ENCODE results near the gene BACE2.

The BACE2 gene

GRCh38 chr21:41210426-41211059 lies 42.6 kb downstream of the BACE2 start:
- H3K27me3 ChIP-seq (ENCODE audit: insufficient read depth, poor library complexity, severe bottlenecking): no peaks in the 10 kb centered on the region
- H3K27ac ChIP-seq (replicated peaks): no peak overlapping the region
- no peak for TF ChIP-seq GABPA (IDR thresholded peaks at IDR 0.05; ENCODE audit: low read depth)
- TF ChIP-seq, protein P1, sequence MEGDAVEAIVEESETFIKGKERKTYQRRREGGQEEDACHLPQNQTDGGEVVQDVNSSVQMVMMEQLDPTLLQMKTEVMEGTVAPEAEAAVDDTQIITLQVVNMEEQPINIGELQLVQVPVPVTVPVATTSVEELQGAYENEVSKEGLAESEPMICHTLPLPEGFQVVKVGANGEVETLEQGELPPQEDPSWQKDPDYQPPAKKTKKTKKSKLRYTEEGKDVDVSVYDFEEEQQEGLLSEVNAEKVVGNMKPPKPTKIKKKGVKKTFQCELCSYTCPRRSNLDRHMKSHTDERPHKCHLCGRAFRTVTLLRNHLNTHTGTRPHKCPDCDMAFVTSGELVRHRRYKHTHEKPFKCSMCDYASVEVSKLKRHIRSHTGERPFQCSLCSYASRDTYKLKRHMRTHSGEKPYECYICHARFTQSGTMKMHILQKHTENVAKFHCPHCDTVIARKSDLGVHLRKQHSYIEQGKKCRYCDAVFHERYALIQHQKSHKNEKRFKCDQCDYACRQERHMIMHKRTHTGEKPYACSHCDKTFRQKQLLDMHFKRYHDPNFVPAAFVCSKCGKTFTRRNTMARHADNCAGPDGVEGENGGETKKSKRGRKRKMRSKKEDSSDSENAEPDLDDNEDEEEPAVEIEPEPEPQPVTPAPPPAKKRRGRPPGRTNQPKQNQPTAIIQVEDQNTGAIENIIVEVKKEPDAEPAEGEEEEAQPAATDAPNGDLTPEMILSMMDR (IDR thresholded peaks at IDR 0.05; ENCODE audit: insufficient read depth, low read length): no peak
- no peak for TF ChIP-seq SPI1 (IDR thresholded peaks at IDR 0.05; ENCODE audit: borderline replicate concordance, low read depth)
- no peak for TF ChIP-seq REST (IDR thresholded peaks at IDR 0.05; ENCODE audit: insufficient replicate concordance, low read depth)
- no peak for TF ChIP-seq POLR2AphosphoS5 (IDR thresholded peaks at IDR 0.05; ENCODE audit: low read depth)
- H3K4me3 ChIP-seq (replicated peaks; ENCODE audit: insufficient read depth, low read length): no peak overlapping the region
- no peak for DNase-seq (ENCODE audit: low read depth in 1 of 2, low spot score in 1 of 2)

DNA sequence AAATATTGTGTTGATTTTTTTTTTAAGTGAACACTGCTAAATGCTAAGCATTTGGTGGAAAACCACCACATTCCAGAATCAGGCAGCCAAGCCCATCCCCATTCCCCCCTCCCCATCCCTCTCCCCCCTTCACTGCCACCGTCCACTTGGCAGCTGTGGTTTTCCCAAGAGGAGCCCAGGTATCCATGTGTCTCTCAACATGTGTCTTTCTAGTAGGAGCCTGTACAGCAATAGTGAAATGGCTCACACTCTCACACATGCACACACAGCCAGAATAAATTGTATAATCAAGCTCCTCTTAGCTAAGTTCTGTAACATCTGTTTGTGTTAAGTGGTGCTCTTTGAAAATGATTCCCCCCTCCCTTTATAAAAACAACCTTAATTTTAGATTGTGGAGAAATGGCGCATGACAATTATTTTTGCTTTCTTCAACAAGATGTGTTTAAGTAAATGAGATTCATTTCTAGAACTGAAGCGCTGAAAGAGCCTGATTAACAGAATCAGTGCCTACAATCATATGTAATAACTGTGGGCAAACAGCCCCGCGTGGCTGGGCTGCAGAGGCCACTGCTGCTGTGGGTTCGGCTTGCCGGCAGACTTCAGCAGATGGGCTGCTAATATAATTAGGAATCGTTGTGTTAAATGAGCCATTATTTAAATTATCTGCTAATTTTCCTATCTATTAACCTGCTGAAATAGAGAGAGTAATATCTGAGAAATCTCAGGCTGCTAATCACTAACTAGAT lies 43.3 kb downstream of the BACE2 start:
- H3K27me3 ChIP-seq (ENCODE audit: insufficient read depth, poor library complexity, severe bottlenecking): no peaks in the 10 kb centered on the region
- no peak for TF ChIP-seq SPI1 (IDR thresholded peaks at IDR 0.05; ENCODE audit: borderline replicate concordance, low read depth)
- TF ChIP-seq GABPA (IDR thresholded peaks at IDR 0.05; ENCODE audit: low read depth): no peak
- TF ChIP-seq POLR2AphosphoS5 (IDR thresholded peaks at IDR 0.05; ENCODE audit: low read depth): no peak
- TF ChIP-seq, protein P1 (IDR thresholded peaks at IDR 0.05; ENCODE audit: insufficient read depth, low read length): no peak
- no peak for TF ChIP-seq REST (IDR thresholded peaks at IDR 0.05; ENCODE audit: insufficient replicate concordance, low read depth)
- no peak overlapping the region for H3K27ac ChIP-seq (replicated peaks)
- no peak for DNase-seq (ENCODE audit: low read depth in 1 of 2, low spot score in 1 of 2)
- no peak overlapping the region for H3K4me3 ChIP-seq (replicated peaks; ENCODE audit: insufficient read depth, low read length)

DNA sequence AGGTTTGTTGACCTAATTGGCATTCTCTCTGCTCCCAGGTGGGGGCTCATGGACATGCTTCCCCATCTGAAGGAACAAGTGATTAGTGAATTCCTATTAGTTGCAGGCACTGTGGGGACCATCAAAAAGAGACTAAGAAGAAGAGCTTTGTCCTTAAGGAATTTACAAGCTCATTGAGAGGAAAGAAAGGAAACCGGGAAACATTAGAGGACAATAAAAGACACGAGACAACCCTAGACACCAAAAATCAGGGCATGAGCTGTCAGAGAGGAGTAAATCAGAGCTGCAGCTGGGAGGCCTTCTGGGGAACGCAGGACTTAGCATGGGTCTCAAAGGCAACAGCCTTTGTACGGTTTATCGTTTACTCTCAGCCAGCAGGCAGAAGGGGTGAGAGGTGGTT lies 45.1 kb downstream of the BACE2 start:
- no peak for DNase-seq (ENCODE audit: low read depth in 1 of 2, low spot score in 1 of 2)
- Histone ChIP-seq H3K27ac (replicated peaks) (no peak overlapping the region), H3K4me3 (replicated peaks; ENCODE audit: insufficient read depth, low read length) (no peak overlapping the region), H3K27me3 (ENCODE audit: insufficient read depth, poor library complexity, severe bottlenecking) (no peaks in the 10 kb centered on the region)
- TF ChIP-seq GABPA (IDR thresholded peaks at IDR 0.05; ENCODE audit: low read depth) (no peak), SPI1 (IDR thresholded peaks at IDR 0.05; ENCODE audit: borderline replicate concordance, low read depth) (no peak), POLR2AphosphoS5 (IDR thresholded peaks at IDR 0.05; ENCODE audit: low read depth) (no peak), REST (IDR thresholded peaks at IDR 0.05; ENCODE audit: insufficient replicate concordance, low read depth) (no peak)
- TF ChIP-seq, protein P1 (IDR thresholded peaks at IDR 0.05; ENCODE audit: insufficient read depth, low read length): no peak
